Mammary epithelial cell (primary cell): ENCODE measurements around the gene CIROP.

Experiments used
- EZH2 ChIP-seq: IDR thresholded peaks from 2 replicates; pipeline ENCODE4 v1.6.1; 2012; ENCODE audit warnings: low read length, inconsistent platforms, borderline replicate concordance
- TF ChIP-seq, protein P1 (sequence below), 2 donors: IDR thresholded peaks in 1 of 2; conservative IDR thresholded peaks in 1 of 2; 2 replicates each; pipeline ENCODE4 v1.5.1; 2011 to 2012; ENCODE audit warnings: inconsistent platforms in 2 of 2, low read length in 2 of 2, mild to moderate bottlenecking in 2 of 2, control low read depth in 1 of 2, low read depth in 1 of 2; ENCODE audit not compliant: insufficient read depth in 1 of 2; ENCODE audit errors: extremely low read depth in 1 of 2

DNA sequence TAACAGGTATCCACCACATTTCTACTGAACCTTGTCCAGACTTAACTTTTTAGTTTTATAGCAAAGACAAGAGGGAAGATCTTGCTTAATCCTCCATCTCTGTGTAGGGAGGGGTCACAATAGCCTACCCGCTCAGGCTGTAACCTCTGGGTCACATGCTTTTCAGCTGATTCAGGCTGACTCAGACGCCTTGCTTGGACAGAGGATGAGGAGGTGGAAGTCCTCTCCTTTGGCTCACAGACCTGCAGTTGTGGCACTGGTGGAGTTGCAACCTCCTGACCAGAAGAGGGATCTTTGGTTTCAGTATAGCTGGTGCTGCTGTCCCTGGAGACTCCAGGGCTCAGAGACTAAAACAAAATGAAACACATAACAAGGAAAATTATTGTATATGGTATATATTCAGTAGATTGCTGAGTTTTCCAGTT is 26.1 kb downstream of the CIROP start:
- TF ChIP-seq EZH2 = no peak
- TF ChIP-seq, protein P1, sequence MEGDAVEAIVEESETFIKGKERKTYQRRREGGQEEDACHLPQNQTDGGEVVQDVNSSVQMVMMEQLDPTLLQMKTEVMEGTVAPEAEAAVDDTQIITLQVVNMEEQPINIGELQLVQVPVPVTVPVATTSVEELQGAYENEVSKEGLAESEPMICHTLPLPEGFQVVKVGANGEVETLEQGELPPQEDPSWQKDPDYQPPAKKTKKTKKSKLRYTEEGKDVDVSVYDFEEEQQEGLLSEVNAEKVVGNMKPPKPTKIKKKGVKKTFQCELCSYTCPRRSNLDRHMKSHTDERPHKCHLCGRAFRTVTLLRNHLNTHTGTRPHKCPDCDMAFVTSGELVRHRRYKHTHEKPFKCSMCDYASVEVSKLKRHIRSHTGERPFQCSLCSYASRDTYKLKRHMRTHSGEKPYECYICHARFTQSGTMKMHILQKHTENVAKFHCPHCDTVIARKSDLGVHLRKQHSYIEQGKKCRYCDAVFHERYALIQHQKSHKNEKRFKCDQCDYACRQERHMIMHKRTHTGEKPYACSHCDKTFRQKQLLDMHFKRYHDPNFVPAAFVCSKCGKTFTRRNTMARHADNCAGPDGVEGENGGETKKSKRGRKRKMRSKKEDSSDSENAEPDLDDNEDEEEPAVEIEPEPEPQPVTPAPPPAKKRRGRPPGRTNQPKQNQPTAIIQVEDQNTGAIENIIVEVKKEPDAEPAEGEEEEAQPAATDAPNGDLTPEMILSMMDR (conservative IDR thresholded peaks at IDR 0.05 in 1 of 2, IDR thresholded peaks at IDR 0.05 in 1 of 2; ENCODE audit: extremely low read depth in 1 of 2, insufficient read depth in 1 of 2, low read depth in 1 of 2, low read length in 2 of 2) = no peak
